Thoracic aorta (tissue), 2 donors: ENCODE measurements around the gene WAC. TPM values are rescaled to one million over a fixed set of nuclear protein-coding genes. Genes with fewer than 3 reads are reported as not detected.
"Not testable (repeated sequence)": the region's sequence is repeated elsewhere in the genome, so short reads cannot be mapped to it uniquely, and the experiment has no call there.

Source experiments
- ATAC-seq: fragments of 150-250 bp; one replicate; pipeline ENCODE4 v1.8.0; 2017; ENCODE audit warnings: low read depth; ENCODE audit not compliant: insufficient number of reproducible peaks, low FRiP score
- DNase-seq: peaks from one replicate; pipeline ENCODE4 v3.0.0-alpha.2; 2020; ENCODE audit warnings: low spot score
- H3K27ac ChIP-seq, 2 donors: fragments of 200-600 bp; sonication (generic); 1 replicate in 1 of 2; 2 replicates in 1 of 2; pipeline ENCODE4 v1.5.1; 2016; ENCODE audit warnings: mild to moderate bottlenecking in 2 of 2, moderate library complexity in 2 of 2
- H3K27me3 ChIP-seq: fragments of 200-600 bp; sonication (generic); replicated peaks from 2 replicates; pipeline ENCODE4 v1.6.0; 2016; ENCODE audit warnings: mild to moderate bottlenecking; ENCODE audit not compliant: insufficient read depth
- H3K36me3 ChIP-seq: fragments of 200-600 bp; sonication (generic); one replicate; pipeline ENCODE4 v1.5.1; 2016
- H3K4me1 ChIP-seq, 2 donors: fragments of 200-600 bp; sonication (generic); 1 replicate in 1 of 2; 2 replicates in 1 of 2; pipeline versions ENCODE4 v1.5.1 to v1.6.0; 2016; ENCODE audit warnings: low read depth in 2 of 2, mild to moderate bottlenecking in 1 of 2; ENCODE audit not compliant: control insufficient read depth in 1 of 2
- H3K4me3 ChIP-seq: fragments of 200-600 bp; sonication (generic); 2 replicates; pipeline ENCODE4 v1.5.1; 2016; ENCODE audit warnings: mild to moderate bottlenecking
- H3K9me3 ChIP-seq: fragments of 200-600 bp; sonication (generic); 2 replicates; pipeline ENCODE4 v1.5.1; 2016
- CTCF ChIP-seq: fragments of 200-600 bp; sonication (generic); IDR thresholded peaks from one replicate; pipeline ENCODE4 v1.5.1; 2019; ENCODE audit warnings: antibody characterized with exemption
- total RNA-seq, 2 donors: library from RNA; depleted of rRNA; stranded (reverse); fragments of >200 nt; gene quantifications; one replicate each; pipeline versions ENCODE4 v1.1.0 to v1.2.3, GENCODE V29; 2016

WAC gene
- total RNA-seq, 2 donors from 2014 or later = 102 to 142 TPM

GRCh38 chr10:28652106-28652505 is 119.2 kb downstream of the WAC start:
- Histone ChIP-seq H3K4me3 (no peak overlapping the region), H3K9me3 (peaks cover 4% of the 10 kb centered on the region), H3K27me3 (no peaks in the 10 kb centered on the region), H3K36me3 (no peaks in the 10 kb centered on the region), H3K27ac (no peak overlapping the region), H3K4me1 (no peaks in the 10 kb centered on the region)
- DNase-seq = no peak
- TF ChIP-seq CTCF = no peak
- no peak for ATAC-seq

GRCh38 chr10:28652703-28653102 is 119.8 kb downstream of the WAC start:
- no peaks in the 10 kb centered on the region for H3K27me3 ChIP-seq
- H3K9me3 ChIP-seq = peaks cover 4% of the 10 kb centered on the region
- no peak overlapping the region for H3K27ac ChIP-seq
- no peak overlapping the region for H3K4me3 ChIP-seq
- no peak for TF ChIP-seq CTCF
- ATAC-seq = no peak
- no peaks in the 10 kb centered on the region for H3K36me3 ChIP-seq
- DNase-seq = no peak
- no peaks in the 10 kb centered on the region for H3K4me1 ChIP-seq

- not testable (repeated sequence) for H3K36me3 ChIP-seq, H3K27me3 ChIP-seq, ATAC-seq, DNase-seq, H3K9me3 ChIP-seq, H3K4me1 ChIP-seq, H3K4me3 ChIP-seq, H3K27ac ChIP-seq
Measured at GRCh38 chr10:28658824-28659223, 125.9 kb downstream of the WAC start.

- TF ChIP-seq CTCF = no peak
- DNase-seq = no peak
- Histone ChIP-seq H3K9me3 (no peaks in the 10 kb centered on the region), H3K4me1 (peaks cover 4 to 13% of the 10 kb centered on the region in 2 donors), H3K27ac (no peak overlapping the region), H3K27me3 (no peaks in the 10 kb centered on the region), H3K4me3 (no peak overlapping the region), H3K36me3 (no peaks in the 10 kb centered on the region)
- ATAC-seq = no peak
Measured at GRCh38 chr10:28661035-28661434, 128.1 kb downstream of the WAC start.

- no peaks in the 10 kb centered on the region for H3K36me3 ChIP-seq
- H3K27me3 ChIP-seq = no peaks in the 10 kb centered on the region
- ATAC-seq (peak; percentile 79), DNase-seq (no peak)
- H3K27ac ChIP-seq = peak overlapping the region; percentile 51 to 72
- TF ChIP-seq CTCF = peak; percentile 96
- H3K4me1 ChIP-seq = peaks cover 4 to 16% of the 10 kb centered on the region in 2 donors
- H3K4me3 ChIP-seq = no peak overlapping the region
- no peaks in the 10 kb centered on the region for H3K9me3 ChIP-seq
Measured at GRCh38 chr10:28663576-28664368, 130.9 kb downstream of the WAC start.

- Histone ChIP-seq H3K27ac (peak overlapping the region; percentile 51 to 72), H3K9me3 (no peaks in the 10 kb centered on the region), H3K27me3 (no peaks in the 10 kb centered on the region), H3K4me1 (peaks cover 4 to 20% of the 10 kb centered on the region in 2 donors), H3K36me3 (no peaks in the 10 kb centered on the region), H3K4me3 (no peak overlapping the region)
- DNase-seq (no peak), ATAC-seq (no peak)
- TF ChIP-seq CTCF = no peak
Measured at GRCh38 chr10:28664369-28664740, 131.4 kb downstream of the WAC start.
